Neutrophil (primary cell): ENCODE data around the gene VWF.

Experiments used
- H3K27ac ChIP-seq: fragments of 200-600 bp; sonication (generic); 2 replicates; pipeline ENCODE4 v1.5.1; 2016; ENCODE audit warnings: mild to moderate bottlenecking, moderate library complexity
- H3K27me3 ChIP-seq: fragments of 200-600 bp; sonication (generic); 2 replicates; pipeline ENCODE4 v1.6.0; 2016; ENCODE audit warnings: mild to moderate bottlenecking
- H3K36me3 ChIP-seq: fragments of 200-600 bp; sonication (generic); 2 replicates; pipeline ENCODE4 v1.5.1; 2017
- H3K4me1 ChIP-seq, 2 experiments: fragments of 200-600 bp in 1 of 2; sonication (generic) in 1 of 2; 1 replicate in 1 of 2; 2 replicates in 1 of 2; pipeline versions ENCODE4 v1.5.1 to v1.6.1; 2013 to 2016; ENCODE audit warnings: low read depth in 1 of 2, low read length in 1 of 2, mild to moderate bottlenecking in 1 of 2, moderate library complexity in 1 of 2; ENCODE audit not compliant: control insufficient read depth in 1 of 2, insufficient read depth in 1 of 2
- H3K4me3 ChIP-seq, 2 experiments: fragments of 200-600 bp in 1 of 2; sonication (generic) in 1 of 2; 1 replicate in 1 of 2; 2 replicates in 1 of 2; pipeline ENCODE4 v1.5.1; 2013 to 2016; ENCODE audit warnings: low read depth in 1 of 2, low read length in 1 of 2, mild to moderate bottlenecking in 1 of 2, moderate library complexity in 1 of 2
- H3K9me3 ChIP-seq: fragments of 200-600 bp; sonication (generic); 2 replicates; pipeline ENCODE4 v1.5.1; 2016
- TF ChIP-seq, protein P1 (sequence below): fragments of 200-600 bp; sonication (generic); IDR thresholded peaks from 2 replicates; pipeline ENCODE4 v1.5.1; 2016; ENCODE audit warnings: antibody characterized with exemption

Gene VWF

DNA sequence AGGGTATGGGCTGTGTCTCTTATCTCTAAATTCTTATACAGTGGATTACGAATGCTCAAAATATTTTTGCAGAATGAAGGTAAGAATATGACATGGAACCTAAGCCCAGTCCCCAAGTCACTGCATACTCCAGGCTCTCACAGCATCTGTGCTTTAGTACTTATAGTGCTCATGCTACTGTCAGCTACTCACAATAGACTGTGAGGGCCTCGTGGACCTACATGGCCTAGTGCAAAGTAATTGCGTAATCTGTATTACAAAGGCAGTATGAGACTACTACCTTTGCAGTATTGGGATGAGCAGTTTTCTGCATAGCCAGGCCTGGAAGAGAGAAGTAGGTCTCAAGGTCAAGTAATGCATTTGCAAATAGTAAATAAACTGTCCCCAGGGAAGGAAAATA is 27.9 kb downstream of the VWF start:
- H3K27me3 ChIP-seq: peaks cover under 1% of the 10 kb centered on the region
- H3K4me1 ChIP-seq: no peaks in the 10 kb centered on the region
- H3K27ac ChIP-seq: no peak overlapping the region
- no peaks in the 10 kb centered on the region for H3K9me3 ChIP-seq
- H3K4me3 ChIP-seq: no peak overlapping the region
- no peaks in the 10 kb centered on the region for H3K36me3 ChIP-seq
- TF ChIP-seq, protein P1, sequence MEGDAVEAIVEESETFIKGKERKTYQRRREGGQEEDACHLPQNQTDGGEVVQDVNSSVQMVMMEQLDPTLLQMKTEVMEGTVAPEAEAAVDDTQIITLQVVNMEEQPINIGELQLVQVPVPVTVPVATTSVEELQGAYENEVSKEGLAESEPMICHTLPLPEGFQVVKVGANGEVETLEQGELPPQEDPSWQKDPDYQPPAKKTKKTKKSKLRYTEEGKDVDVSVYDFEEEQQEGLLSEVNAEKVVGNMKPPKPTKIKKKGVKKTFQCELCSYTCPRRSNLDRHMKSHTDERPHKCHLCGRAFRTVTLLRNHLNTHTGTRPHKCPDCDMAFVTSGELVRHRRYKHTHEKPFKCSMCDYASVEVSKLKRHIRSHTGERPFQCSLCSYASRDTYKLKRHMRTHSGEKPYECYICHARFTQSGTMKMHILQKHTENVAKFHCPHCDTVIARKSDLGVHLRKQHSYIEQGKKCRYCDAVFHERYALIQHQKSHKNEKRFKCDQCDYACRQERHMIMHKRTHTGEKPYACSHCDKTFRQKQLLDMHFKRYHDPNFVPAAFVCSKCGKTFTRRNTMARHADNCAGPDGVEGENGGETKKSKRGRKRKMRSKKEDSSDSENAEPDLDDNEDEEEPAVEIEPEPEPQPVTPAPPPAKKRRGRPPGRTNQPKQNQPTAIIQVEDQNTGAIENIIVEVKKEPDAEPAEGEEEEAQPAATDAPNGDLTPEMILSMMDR: no peak

DNA sequence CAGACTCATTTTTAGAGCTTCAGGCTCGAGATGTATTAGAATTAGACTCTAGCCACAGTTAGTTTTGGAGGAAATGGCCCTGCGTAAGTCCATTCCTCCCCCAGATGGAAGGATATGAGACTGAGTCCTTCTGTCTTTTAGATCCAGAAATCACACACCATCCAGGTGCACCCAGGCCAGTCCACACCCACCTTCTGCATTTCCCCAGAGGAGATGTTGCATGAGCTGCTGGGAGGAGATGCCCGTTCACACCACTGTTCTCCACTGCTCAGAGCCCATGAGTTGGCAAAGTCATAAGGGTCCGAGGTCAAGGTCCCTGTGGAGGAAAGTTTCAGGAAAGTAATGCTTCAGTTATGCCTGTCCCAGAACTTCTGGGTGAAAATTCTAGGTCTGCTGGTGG is 29.2 kb downstream of the VWF start:
- Histone ChIP-seq H3K27me3 (peaks cover 13% of the 10 kb centered on the region), H3K9me3 (no peaks in the 10 kb centered on the region), H3K4me3 (no peak overlapping the region), H3K27ac (no peak overlapping the region), H3K4me1 (no peaks in the 10 kb centered on the region), H3K36me3 (no peaks in the 10 kb centered on the region)
- TF ChIP-seq, protein P1: no peak

DNA sequence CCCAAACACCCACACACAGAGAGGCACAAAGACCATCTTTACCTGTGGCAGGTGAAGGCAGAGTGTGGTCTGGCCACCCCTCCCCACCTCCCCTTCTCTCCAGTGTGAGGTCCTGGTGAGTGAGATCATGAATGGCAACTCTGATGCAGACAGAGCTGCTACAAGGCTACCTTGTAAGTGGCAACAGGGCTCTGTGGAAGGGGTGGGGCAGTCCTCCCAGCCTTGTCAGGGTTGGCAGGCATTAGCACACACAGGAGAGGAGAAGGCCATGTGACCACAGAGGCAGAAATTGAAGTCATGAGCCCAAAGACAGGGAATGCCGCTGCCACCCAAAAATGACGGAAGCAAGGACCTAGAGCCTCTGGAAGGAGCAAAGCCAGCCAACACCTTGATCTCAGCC is 30.7 kb downstream of the VWF start:
- no peaks in the 10 kb centered on the region for H3K9me3 ChIP-seq
- peaks cover 23% of the 10 kb centered on the region for H3K27me3 ChIP-seq
- no peak overlapping the region for H3K27ac ChIP-seq
- TF ChIP-seq, protein P1: no peak
- no peaks in the 10 kb centered on the region for H3K4me1 ChIP-seq
- no peak overlapping the region for H3K4me3 ChIP-seq
- no peaks in the 10 kb centered on the region for H3K36me3 ChIP-seq

DNA sequence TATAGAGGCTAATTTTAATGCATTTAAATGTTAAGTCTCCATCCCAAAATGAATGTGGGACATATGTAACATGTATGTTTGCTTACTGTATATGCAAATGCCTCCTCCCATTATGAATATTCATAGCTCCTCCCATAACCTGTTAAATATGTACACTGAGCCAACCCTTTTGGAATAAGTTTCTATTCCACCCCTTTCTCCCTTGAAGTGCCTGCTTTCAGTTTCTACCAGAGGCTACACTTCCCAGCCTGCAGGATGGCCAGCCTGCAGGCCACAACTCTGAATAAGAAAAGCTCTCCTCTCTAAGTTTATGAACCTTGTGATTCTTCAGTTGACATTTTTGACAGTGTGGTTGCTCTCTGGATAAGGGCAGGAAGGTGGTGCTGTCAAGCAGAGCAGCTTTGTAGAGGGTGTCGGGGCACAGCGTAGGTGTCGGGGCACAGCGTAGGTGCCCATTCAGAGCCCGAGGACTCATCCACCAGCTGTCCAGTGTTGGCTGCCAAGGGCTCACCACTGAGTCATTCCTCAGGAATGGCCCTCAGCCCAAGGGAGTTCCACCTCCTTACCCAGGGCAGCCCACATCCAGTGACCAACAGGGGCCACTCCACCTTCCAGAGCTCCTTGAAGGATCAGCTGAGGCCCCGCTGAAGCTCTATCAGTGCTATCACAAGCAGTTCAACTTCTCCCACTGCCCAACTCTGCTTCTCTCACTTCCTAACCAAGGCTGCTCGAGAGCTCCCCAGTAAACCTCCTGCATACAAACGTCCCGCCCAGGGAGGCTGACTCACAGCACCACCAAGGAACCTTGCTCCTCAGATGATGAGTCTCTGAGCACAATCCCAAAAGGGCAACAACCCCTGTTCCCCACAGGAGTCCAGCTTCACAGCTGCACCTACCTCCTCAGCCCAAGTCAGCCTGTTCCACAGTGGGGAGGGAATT is 31.4 kb downstream of the VWF start:
- Histone ChIP-seq H3K27ac (no peak overlapping the region), H3K36me3 (no peaks in the 10 kb centered on the region), H3K4me3 (no peak overlapping the region), H3K4me1 (no peaks in the 10 kb centered on the region), H3K27me3 (peaks cover 23% of the 10 kb centered on the region), H3K9me3 (no peaks in the 10 kb centered on the region)
- TF ChIP-seq, protein P1: no peak

DNA sequence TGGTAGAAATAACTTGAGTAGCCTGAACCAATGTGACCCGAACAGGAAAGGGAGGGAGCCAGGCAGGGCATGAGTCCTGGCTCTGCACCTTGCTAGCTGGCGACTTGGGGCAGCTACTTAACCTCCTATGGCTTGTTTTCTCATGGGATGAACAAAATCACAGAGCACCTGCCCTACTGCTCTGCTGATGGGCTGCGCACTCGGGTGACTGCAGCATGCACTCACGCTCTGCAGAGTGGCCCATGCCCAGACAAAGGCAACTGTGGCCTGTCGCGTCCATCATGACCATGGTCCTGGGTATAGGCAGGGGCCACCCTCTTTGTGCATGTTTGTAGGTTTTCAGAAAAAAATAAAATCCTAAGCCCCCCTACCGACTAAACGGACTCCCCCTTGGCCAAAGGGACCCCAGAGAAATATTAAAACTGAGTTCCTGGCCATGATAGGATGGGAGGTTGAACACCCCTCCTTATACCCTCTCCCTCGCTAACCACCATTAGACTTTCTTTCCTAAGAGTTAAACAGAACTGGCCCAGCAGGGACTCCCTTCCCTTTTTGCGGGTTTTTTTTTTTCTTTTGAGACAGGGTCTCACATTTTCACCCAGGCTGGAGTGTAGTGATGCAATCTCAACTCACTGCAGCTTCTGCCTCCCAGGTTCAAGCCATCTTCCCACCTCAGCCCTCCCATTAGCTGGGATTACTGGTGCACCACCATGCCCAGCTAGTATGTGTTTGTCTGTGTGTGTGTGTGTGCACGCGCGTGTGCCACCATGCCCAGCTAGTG is 32.5 kb downstream of the VWF start:
- TF ChIP-seq, protein P1: no peak
- H3K9me3 ChIP-seq: no peaks in the 10 kb centered on the region
- no peak overlapping the region for H3K4me3 ChIP-seq
- no peak overlapping the region for H3K27ac ChIP-seq
- no peaks in the 10 kb centered on the region for H3K4me1 ChIP-seq
- peaks cover 23% of the 10 kb centered on the region for H3K27me3 ChIP-seq
- no peaks in the 10 kb centered on the region for H3K36me3 ChIP-seq
